Inflammatory macrophage (primary cell): ENCODE measurements around the gene CELA1.
"Not testable (repeated sequence)": the region's sequence is repeated elsewhere in the genome, so short reads cannot be mapped to it uniquely, and the experiment has no call there.

ENCODE experiments used
- DNase-seq, 2 donors: peaks; one replicate each; pipeline ENCODE4 v3.0.0-alpha.2; 2020 to 2022

The CELA1 gene

GRCh38 chr12:51341251-51342007 lies 5.0 kb downstream of the CELA1 start:
- DNase-seq: peak; percentile 79 to 83

GRCh38 chr12:51339750-51340149 lies 6.7 kb downstream of the CELA1 start:
- DNase-seq: no peak

GRCh38 chr12:51337336-51337735 lies 9.1 kb downstream of the CELA1 start:
- not testable (repeated sequence) for DNase-seq

GRCh38 chr12:51335931-51336330 lies 10.5 kb downstream of the CELA1 start:
- peak in 1 of 2 donors; percentile 53 for DNase-seq

- no peak for DNase-seq
Observed at GRCh38 chr12:51334764-51335163, 11.7 kb downstream of the CELA1 start.

- no peak for DNase-seq
Observed at GRCh38 chr12:51333536-51333935, 12.9 kb downstream of the CELA1 start.

- DNase-seq: no peak
Observed at GRCh38 chr12:51330186-51330585, 16.3 kb downstream of the CELA1 start.

- DNase-seq: peak in 1 of 2 donors; percentile 27
Observed at GRCh38 chr12:51329742-51330141, 16.7 kb downstream of the CELA1 start.

- no peak for DNase-seq
Observed at GRCh38 chr12:51328587-51328986, 17.9 kb downstream of the CELA1 start.

- peak; percentile 79 to 91 for DNase-seq
Observed at GRCh38 chr12:51326698-51327439, 19.6 kb downstream of the CELA1 start.

GRCh38 chr12:51324953-51325352 lies 21.5 kb downstream of the CELA1 start:
- peak; percentile 32 to 66 for DNase-seq

GRCh38 chr12:51323966-51324895 lies 22.2 kb downstream of the CELA1 start, which contains the start of gene BIN2:
TSS of gene BIN2 (minus strand) at chr12:51324174. CDS start at chr12:51324102, 72 bp downstream.
- peak; percentile 56 to 73 for DNase-seq

GRCh38 chr12:51323317-51323960 lies 23.0 kb downstream of the CELA1 start:
- peak in 1 of 2 donors; percentile 14 for DNase-seq

- DNase-seq: peak in 1 of 2 donors; percentile 41
Observed at GRCh38 chr12:51322452-51322851, 24.0 kb downstream of the CELA1 start.

- DNase-seq: no peak
Observed at GRCh38 chr12:51321882-51322281, 24.6 kb downstream of the CELA1 start.

- no peak for DNase-seq
Observed at GRCh38 chr12:51320695-51321320, 25.7 kb downstream of the CELA1 start.

GRCh38 chr12:51320311-51320694 lies 26.2 kb downstream of the CELA1 start:
- DNase-seq: no peak

- peak in 1 of 2 donors; percentile 63 for DNase-seq
Observed at GRCh38 chr12:51318846-51319599, 27.5 kb downstream of the CELA1 start.

GRCh38 chr12:51318057-51318806 lies 28.2 kb downstream of the CELA1 start:
- DNase-seq: not testable (repeated sequence)

GRCh38 chr12:51311389-51311788 lies 35.1 kb downstream of the CELA1 start:
- no peak for DNase-seq
